ENCODE measurements around the gene ACSL4. TPM values are rescaled to one million over a fixed set of nuclear protein-coding genes. Genes with fewer than 3 reads are reported as not detected.

The ACSL4 gene
- total RNA-seq, 1 donor from 2014 or later, result 87.7 TPM

- no peaks in the 10 kb centered on the region for H3K36me3 ChIP-seq
- DNase-seq, result no peak
- TF ChIP-seq, protein P1, sequence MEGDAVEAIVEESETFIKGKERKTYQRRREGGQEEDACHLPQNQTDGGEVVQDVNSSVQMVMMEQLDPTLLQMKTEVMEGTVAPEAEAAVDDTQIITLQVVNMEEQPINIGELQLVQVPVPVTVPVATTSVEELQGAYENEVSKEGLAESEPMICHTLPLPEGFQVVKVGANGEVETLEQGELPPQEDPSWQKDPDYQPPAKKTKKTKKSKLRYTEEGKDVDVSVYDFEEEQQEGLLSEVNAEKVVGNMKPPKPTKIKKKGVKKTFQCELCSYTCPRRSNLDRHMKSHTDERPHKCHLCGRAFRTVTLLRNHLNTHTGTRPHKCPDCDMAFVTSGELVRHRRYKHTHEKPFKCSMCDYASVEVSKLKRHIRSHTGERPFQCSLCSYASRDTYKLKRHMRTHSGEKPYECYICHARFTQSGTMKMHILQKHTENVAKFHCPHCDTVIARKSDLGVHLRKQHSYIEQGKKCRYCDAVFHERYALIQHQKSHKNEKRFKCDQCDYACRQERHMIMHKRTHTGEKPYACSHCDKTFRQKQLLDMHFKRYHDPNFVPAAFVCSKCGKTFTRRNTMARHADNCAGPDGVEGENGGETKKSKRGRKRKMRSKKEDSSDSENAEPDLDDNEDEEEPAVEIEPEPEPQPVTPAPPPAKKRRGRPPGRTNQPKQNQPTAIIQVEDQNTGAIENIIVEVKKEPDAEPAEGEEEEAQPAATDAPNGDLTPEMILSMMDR (IDR thresholded peaks at IDR 0.05), result no peak
- intact Hi-C loops (cut with DNase I), result no loop called here
- no peak overlapping the region for H3K27ac ChIP-seq
- no peak for ATAC-seq
- no peaks in the 10 kb centered on the region for H3K27me3 ChIP-seq (ENCODE audit: low read depth)
- H3K4me1 ChIP-seq, result no peaks in the 10 kb centered on the region
- no peak overlapping the region for H3K4me3 ChIP-seq
- H3K9me3 ChIP-seq, result no peaks in the 10 kb centered on the region
Observed at GRCh38 chrX:109691277-109691676, 41.8 kb downstream of the ACSL4 start.

- intact Hi-C loops (cut with DNase I), result no loop called here
- no peak for DNase-seq
- no peaks in the 10 kb centered on the region for H3K27me3 ChIP-seq (ENCODE audit: low read depth)
- TF ChIP-seq, protein P1 (IDR thresholded peaks at IDR 0.05), result no peak
- peaks cover 2% of the 10 kb centered on the region for H3K36me3 ChIP-seq
- H3K4me1 ChIP-seq, result no peaks in the 10 kb centered on the region
- H3K9me3 ChIP-seq, result no peaks in the 10 kb centered on the region
- H3K27ac ChIP-seq, result no peak overlapping the region
- no peak overlapping the region for H3K4me3 ChIP-seq
- no peak for ATAC-seq
Observed at GRCh38 chrX:109687903-109688302, 45.2 kb downstream of the ACSL4 start.

DNA sequence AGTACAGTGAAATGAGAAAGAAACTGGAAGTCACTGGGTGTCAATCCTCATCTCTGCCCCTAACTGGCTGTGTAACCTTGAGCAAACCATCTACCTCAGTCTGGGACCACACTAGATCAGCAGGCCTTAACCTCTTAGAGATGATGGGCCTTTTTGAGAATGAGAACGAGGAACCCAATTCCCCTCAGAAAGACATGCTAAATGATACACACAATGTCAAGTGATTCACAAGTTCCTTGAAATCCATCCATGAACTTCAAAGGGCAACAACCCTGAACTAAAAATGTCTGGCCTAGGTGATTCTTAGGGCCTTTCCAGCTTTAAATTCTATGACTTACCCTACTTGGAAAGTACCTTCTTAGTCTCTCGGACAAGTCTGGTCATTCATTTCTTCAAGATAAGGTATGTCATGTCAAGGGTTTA lies 47.4 kb downstream of the ACSL4 start:
- TF ChIP-seq, protein P1 (IDR thresholded peaks at IDR 0.05), result no peak
- H3K4me3 ChIP-seq, result no peak overlapping the region
- no peaks in the 10 kb centered on the region for H3K27me3 ChIP-seq (ENCODE audit: low read depth)
- intact Hi-C loops (cut with DNase I), result no loop called here
- peaks cover 13% of the 10 kb centered on the region for H3K36me3 ChIP-seq
- no peaks in the 10 kb centered on the region for H3K9me3 ChIP-seq
- DNase-seq (no peak), ATAC-seq (no peak)
- no peak overlapping the region for H3K27ac ChIP-seq
- H3K4me1 ChIP-seq, result no peaks in the 10 kb centered on the region

DNA sequence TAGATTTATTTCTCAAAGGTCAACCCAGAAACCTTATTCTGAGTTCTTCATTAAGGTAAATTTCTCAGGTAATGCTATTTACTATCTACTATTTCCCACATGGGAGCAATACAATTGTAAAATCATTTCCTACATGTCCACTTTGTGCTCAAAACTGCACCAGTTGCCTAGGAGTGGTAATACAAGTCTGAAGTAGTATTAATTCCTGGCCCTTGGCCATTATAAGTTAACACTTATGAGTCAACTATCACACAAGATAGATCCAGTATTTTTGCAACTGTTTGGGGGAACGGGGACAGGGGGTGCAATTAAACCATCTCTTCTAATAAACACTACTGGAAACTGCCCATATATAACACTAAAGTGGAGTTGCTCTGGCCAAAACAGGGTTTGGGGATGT lies 48.9 kb downstream of the ACSL4 start:
- intact Hi-C loops (cut with DNase I), result no loop called here
- DNase-seq, result no peak
- ATAC-seq, result peak in 1 of 2 donors; percentile 46
- TF ChIP-seq, protein P1 (IDR thresholded peaks at IDR 0.05), result no peak
- H3K4me3 ChIP-seq, result no peak overlapping the region
- H3K27me3 ChIP-seq (ENCODE audit: low read depth), result no peaks in the 10 kb centered on the region
- H3K4me1 ChIP-seq, result no peaks in the 10 kb centered on the region
- H3K27ac ChIP-seq, result no peak overlapping the region
- peaks cover 28% of the 10 kb centered on the region for H3K36me3 ChIP-seq
- H3K9me3 ChIP-seq, result no peaks in the 10 kb centered on the region

DNA sequence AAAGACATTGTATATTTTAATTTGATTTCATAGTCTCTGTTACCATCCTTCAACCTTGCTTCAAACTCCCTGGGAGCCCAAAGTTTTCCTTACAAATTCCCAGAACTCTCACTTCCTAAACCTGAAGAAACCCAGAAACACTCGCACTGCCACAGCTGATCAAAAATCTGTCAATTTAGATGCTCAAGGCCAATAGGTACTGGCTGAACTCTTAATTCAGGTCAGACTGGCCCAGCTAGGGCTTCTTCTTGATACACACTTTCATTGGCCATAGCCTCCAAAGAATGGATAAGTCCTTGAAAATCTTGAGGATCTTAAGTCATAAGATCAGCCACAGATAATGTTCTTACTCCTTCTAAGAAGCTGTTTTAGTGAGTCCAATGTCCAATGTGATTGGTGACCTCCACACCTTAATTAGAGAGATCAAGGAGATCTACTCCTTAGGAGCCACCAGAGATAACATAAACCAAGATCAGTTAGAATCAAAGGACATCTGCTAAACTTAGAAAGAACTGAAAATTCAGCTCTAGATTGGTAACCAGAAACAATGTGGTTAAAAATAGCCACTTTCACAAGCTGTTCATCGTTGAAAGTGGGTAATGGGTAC lies 51.5 kb downstream of the ACSL4 start:
- Histone ChIP-seq H3K9me3 (no peaks in the 10 kb centered on the region), H3K4me3 (no peak overlapping the region), H3K4me1 (no peaks in the 10 kb centered on the region), H3K27me3 (ENCODE audit: low read depth) (no peaks in the 10 kb centered on the region), H3K36me3 (peaks cover 48% of the 10 kb centered on the region), H3K27ac (no peak overlapping the region)
- intact Hi-C loops (cut with DNase I), result no loop called here
- DNase-seq (no peak), ATAC-seq (no peak)
- TF ChIP-seq, protein P1 (IDR thresholded peaks at IDR 0.05), result no peak
